ENCODE results near the gene HYAL3. TPM values are rescaled to one million over a fixed set of nuclear protein-coding genes. Genes with fewer than 3 reads are reported as not detected.
"Not testable (repeated sequence)": the region's sequence is repeated elsewhere in the genome, so short reads cannot be mapped to it uniquely, and the experiment has no call there.

Gene HYAL3
- polyA plus RNA-seq, 3 donors = 3.4 to 5.8 (median 4.9) TPM

- H3K9me3 Mint-ChIP-seq = peaks cover 0 to 5% (median 0%) of the 10 kb centered on the region in 7 donors
- Histone ChIP-seq H3K4me2 (replicated peaks; ENCODE audit: extremely low read depth, low read length, poor library complexity, severe bottlenecking) (no peak overlapping the region), H3K27me3 (ENCODE audit: control insufficient read depth in 2 of 2, insufficient read depth in 2 of 2, low read length in 2 of 2) (no peaks in the 10 kb centered on the region), H3K36me3 (replicated peaks in 1 of 2; ENCODE audit: control insufficient read depth in 1 of 2, insufficient read depth in 2 of 2, low read length in 2 of 2) (peaks cover 0 to 23% of the 10 kb centered on the region in 2 donors), H3K4me1 (ENCODE audit: control insufficient read depth in 1 of 2, insufficient read depth in 2 of 2, low read length in 2 of 2) (peaks cover 23 to 30% of the 10 kb centered on the region in 2 donors), H3K9ac (ENCODE audit: insufficient read depth, low read length, poor library complexity, severe bottlenecking) (no peak overlapping the region), H3K9me3 (replicated peaks in 1 of 2; ENCODE audit: control insufficient read depth in 1 of 2, insufficient read depth in 1 of 2, low read length in 2 of 2) (no peaks in the 10 kb centered on the region), H3K27ac (ENCODE audit: low read depth in 1 of 2, low read length in 2 of 2) (no peak overlapping the region), H3K79me2 (ENCODE audit: insufficient read depth, low read length) (peaks cover 11% of the 10 kb centered on the region), H2AFZ (ENCODE audit: insufficient read depth, low read depth, low read length, poor library complexity, severe bottlenecking) (no peak overlapping the region), H4K20me1 (ENCODE audit: insufficient read depth, low read length) (no peaks in the 10 kb centered on the region), H3K4me3 (replicated peaks in 1 of 3; ENCODE audit: low read depth in 2 of 3, low read length in 3 of 3) (no peak overlapping the region)
- intact Hi-C loops (cut with micrococcal nuclease) = no loop called here
- no peak overlapping the region for H3K4me3 Mint-ChIP-seq
- WGBS (ENCODE audit: insufficient coverage) = 73% methylated on average over 1 of the region's 3 CpGs
- H3K36me3 Mint-ChIP-seq = peaks cover 22 to 34% of the 10 kb centered on the region in 2 donors
- H3K27ac Mint-ChIP-seq = peak overlapping the region in 2 of 7 donors; percentile 57 to 75
- DNase-seq = no peak
- H3K4me1 Mint-ChIP-seq = peaks cover 33% of the 10 kb centered on the region
- TF ChIP-seq, protein P1, sequence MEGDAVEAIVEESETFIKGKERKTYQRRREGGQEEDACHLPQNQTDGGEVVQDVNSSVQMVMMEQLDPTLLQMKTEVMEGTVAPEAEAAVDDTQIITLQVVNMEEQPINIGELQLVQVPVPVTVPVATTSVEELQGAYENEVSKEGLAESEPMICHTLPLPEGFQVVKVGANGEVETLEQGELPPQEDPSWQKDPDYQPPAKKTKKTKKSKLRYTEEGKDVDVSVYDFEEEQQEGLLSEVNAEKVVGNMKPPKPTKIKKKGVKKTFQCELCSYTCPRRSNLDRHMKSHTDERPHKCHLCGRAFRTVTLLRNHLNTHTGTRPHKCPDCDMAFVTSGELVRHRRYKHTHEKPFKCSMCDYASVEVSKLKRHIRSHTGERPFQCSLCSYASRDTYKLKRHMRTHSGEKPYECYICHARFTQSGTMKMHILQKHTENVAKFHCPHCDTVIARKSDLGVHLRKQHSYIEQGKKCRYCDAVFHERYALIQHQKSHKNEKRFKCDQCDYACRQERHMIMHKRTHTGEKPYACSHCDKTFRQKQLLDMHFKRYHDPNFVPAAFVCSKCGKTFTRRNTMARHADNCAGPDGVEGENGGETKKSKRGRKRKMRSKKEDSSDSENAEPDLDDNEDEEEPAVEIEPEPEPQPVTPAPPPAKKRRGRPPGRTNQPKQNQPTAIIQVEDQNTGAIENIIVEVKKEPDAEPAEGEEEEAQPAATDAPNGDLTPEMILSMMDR (IDR thresholded peaks at IDR 0.05) = no peak
- H3K27me3 Mint-ChIP-seq (ENCODE audit: low read depth in 3 of 3) = peaks cover 0 to 4% (median 0%) of the 10 kb centered on the region in 3 donors
Measured at GRCh38 chr3:50314342-50314741, 15.1 kb upstream of the HYAL3 start.

DNA sequence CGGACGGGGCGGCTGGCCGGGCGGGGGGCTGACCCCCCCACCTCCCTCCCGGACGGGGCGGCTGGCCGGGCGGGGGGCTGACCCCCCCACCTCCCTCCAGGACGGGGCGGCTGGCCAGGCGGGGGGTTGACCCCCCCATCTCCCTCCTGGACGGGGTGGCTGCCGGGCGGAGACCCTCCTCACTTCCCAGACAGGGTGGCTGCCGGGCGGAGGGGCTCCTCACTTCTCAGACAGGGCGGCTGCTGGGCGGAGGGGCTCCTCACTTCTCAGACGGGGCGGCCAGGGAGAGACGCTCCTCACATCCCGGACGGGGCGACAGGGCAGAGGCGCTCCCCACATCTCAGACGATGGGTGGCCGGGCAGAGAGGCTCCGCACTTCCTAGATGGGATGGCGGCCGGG is 12.8 kb upstream of the HYAL3 start:
- DNase-seq; H2AFZ ChIP-seq (ENCODE audit: insufficient read depth, low read depth, low read length, poor library complexity, severe bottlenecking); H3K4me1 ChIP-seq (ENCODE audit: control insufficient read depth in 1 of 2, insufficient read depth in 2 of 2, low read length in 2 of 2); H3K27ac Mint-ChIP-seq; H3K4me2 ChIP-seq (replicated peaks; ENCODE audit: extremely low read depth, low read length, poor library complexity, severe bottlenecking); H3K79me2 ChIP-seq (ENCODE audit: insufficient read depth, low read length); H3K27me3 Mint-ChIP-seq (ENCODE audit: low read depth in 3 of 3); H3K27ac ChIP-seq (ENCODE audit: low read depth in 1 of 2, low read length in 2 of 2); H4K20me1 ChIP-seq (ENCODE audit: insufficient read depth, low read length); H3K9ac ChIP-seq (ENCODE audit: insufficient read depth, low read length, poor library complexity, severe bottlenecking); H3K4me3 ChIP-seq (replicated peaks in 1 of 3; ENCODE audit: low read depth in 2 of 3, low read length in 3 of 3); intact Hi-C loops (cut with micrococcal nuclease); H3K4me3 Mint-ChIP-seq; H3K27me3 ChIP-seq (ENCODE audit: control insufficient read depth in 2 of 2, insufficient read depth in 2 of 2, low read length in 2 of 2): not testable (repeated sequence)
- peaks cover 0 to 24% (median 15%) of the 10 kb centered on the region in 7 donors for H3K9me3 Mint-ChIP-seq
- Histone ChIP-seq H3K36me3 (replicated peaks in 1 of 2; ENCODE audit: control insufficient read depth in 1 of 2, insufficient read depth in 2 of 2, low read length in 2 of 2) (peaks cover 0 to 15% of the 10 kb centered on the region in 2 donors), H3K9me3 (replicated peaks in 1 of 2; ENCODE audit: control insufficient read depth in 1 of 2, insufficient read depth in 1 of 2, low read length in 2 of 2) (peaks cover 0 to 21% of the 10 kb centered on the region in 2 donors)
- no CpG with 5 or more reads among the region's 32 CpGs for WGBS (ENCODE audit: insufficient coverage)
- peaks cover 19 to 29% of the 10 kb centered on the region in 2 donors for H3K36me3 Mint-ChIP-seq
- H3K4me1 Mint-ChIP-seq = peaks cover 13% of the 10 kb centered on the region

Measured in CD14-positive monocyte (primary cell).